GM18502 (cell line): Measurements from ENCODE around the gene RAD51B.

ENCODE experiments used
- ATAC-seq: cut with Tn5 transposase; IDR thresholded peaks from one replicate; pipeline ENCODE4 v1.9.1; 2021; ENCODE audit warnings: mild to moderate bottlenecking; ENCODE audit not compliant: unreplicated experiment, poor library complexity

RAD51B gene

DNA sequence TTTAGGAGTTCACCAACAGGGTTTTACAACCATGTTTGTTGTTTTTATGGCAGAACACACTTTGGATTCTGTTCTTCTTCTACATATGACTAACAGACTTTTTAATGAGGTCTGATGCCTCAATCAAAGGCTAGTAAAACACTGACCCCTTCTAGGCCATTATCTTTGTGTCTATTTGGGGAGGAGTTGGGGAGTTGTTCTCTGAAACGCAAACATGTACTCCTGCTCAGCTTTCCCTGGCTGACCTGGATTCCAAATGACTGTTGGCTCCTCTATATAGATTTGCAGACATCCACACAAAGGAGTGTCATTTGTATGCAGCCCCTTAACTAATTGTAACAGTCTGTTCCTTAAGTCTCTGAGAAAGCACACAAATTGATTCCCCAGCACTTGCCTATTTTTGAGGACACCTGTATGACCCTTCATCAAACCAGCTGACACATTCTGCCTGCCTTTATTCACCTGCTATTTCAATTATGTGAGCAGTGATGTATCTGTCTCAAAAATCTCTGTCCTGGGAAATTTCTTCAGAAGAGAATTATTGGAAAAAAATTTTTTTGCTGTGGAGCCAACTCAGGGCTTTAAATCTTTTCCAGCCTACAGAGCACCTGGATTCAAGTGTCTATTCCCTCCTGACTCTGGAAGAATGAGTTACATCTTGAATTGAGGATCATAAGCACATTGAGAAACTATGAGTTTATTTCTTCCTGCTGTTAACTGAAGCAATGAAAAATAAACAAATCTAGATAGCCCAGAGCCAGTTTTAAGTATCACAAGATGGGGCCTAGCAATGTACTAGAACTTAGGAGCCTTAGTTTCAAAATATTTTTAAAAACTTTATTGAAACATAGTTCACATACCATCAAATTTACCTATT is 417.2 kb downstream of the RAD51B start:
- ATAC-seq = no peak

GRCh38 chr14:68238551-68238950 is 419.0 kb downstream of the RAD51B start:
- no peak for ATAC-seq

- no peak for ATAC-seq
These were observed 419.4 kb downstream of the RAD51B start for GRCh38 chr14:68238976-68239375.

GRCh38 chr14:68239988-68240771 is 420.6 kb downstream of the RAD51B start:
- ATAC-seq = no peak

- ATAC-seq = no peak
These were observed 422.4 kb downstream of the RAD51B start for GRCh38 chr14:68241862-68242487.

DNA sequence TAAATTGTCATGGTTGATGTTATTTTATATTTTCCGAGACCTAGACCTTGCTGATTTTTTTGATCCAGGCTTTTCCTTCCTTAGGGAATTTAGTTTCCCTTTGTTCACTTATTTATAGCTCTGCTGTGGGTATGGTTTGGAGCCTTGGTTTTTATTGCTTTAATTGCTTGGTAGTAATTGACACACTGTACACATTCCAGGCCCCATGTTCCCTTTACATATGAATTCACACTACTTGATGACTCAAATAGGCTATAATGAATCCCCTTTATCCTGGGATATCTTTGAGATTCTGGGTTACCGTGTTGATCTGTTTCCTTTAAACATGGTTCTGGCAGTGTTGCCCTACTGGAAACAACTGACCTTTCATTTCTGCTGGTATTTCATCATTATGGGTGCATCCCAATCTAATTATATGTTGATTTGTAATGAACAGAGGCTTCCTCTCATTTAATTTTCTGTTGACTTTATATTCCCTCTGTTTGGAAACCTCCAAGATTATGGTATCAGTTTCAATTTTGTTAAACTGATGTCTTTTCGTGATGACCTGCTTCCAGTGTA is 424.0 kb downstream of the RAD51B start:
- ATAC-seq = no peak

DNA sequence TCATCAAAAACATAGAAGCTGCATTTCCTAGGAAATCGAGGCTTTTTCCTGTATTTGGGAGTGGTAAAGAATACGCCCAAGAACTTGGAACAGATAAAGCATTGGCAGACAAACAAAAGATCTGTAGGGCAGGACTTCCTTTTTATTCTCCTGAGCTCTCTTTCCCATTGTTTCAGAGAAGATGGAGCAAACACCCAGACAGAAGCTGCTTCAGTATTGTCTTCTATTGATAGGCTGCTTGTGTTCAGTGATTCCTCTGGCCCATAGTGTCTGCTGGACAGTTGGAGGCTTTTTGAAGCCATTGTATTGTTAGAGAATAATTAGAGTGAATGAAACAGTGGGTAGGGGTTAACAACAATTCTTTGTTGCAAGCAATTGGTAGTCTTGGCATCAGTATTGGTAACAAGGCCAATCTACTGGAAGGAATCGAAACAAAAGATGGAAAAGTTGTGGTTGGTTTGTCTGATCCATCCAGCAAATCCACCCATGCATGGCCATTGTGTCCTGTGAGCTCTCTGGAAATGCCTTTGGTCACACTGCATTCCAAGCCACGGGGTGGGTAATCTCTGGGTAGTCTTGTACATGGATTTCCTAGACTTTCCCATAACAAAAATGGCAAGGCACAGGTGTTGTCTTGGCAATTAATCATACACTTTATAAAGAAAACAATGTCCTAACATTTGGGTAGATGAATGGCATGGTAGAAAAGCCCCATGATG is 424.8 kb downstream of the RAD51B start:
- ATAC-seq = no peak

DNA sequence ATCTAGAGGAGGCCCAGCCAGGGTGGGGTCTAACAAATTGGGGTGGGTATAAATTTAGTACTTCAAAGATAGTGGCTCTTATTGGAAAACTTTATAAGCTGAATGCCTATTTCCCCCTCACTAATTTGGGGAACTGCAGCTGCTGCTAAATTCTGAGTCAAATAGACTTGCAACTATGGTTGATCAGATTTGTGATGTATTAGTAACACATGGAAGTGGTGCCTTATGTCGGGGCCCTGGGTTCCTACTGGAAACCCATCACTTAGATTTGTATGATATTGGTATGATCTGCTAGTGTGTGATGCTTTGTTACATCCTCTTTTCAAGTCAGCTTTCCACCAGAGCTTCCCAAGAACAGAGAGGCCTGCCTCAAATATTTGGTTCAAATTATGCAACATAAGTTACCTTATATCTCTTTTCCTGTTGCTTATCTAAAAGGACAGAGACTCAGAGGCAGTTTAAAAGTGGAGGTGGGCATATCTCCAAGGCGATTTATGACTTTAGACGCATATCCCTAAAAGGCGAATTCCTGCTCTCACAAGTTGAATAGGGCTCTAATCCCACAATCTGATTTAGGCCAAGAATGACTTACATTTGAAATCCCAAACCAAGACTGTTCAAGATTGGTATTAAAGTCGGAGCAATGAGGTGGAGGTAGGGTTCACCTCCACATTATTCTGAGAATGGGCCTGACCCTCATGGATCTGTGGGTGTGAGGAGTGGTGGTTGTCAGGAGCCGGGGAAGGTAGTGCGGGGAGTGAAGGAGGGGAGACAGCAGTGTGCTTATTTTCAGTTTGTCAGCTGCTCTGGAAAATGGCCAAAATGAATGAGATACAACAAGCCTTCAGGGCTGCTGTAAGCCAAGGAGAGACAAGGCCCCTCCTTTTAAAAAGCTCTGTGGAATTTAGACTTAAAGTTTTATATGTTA is 425.8 kb downstream of the RAD51B start:
- ATAC-seq = no peak

DNA sequence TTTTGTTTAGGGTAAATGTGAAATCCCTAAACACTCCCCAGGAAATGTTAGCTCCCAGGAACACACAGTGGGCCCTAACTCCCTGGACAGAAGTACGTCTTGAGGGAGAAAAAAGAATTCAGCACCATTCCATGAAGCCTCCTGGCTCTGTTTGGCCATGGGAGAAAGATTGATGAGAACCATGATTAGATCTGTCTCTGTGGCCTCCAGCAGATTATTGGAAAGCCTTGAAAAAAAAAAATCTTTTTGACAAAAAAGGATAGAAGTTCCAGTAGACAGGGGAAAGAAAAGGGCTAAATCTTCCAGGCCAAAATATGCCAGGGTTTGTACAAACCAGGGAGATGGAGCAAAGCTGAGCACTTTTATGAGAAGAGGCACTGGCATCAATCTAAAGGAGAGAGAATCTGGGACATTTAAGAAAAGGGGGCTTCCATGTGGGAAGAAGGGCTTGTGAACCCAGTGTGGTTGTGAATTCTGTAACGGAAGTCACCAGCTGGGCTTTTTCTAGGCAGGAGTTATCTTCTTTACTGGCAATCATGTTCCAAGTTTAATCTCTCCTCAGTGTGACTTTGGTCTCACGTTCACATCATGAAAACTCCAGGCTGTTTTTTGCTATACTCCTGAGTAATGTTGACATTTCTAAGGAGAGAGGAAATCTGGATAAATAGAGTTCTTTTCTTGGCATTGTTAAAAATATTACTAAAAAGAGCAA is 426.7 kb downstream of the RAD51B start:
- ATAC-seq = no peak

- no peak for ATAC-seq
These were observed 427.2 kb downstream of the RAD51B start for GRCh38 chr14:68246786-68247105.

DNA sequence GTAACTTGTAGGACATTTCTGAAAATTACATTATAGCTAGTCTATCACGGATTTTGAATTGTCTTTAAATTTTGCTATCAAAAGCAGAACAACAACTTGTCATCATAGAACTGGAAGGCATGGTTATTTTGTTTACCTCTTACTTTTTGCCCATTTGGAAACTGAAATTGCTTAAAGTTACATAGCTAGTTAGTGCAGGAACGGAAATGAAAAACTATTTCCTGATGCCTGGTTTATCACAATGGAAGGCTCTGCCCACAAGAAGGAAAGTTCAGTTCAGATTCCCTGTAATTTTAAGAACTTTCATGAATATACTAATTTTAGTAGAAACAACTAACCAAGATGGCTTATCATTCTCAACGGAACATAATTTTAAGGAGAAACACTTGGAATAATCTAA is 427.7 kb downstream of the RAD51B start:
- ATAC-seq = no peak

- no peak for ATAC-seq
These were observed 428.2 kb downstream of the RAD51B start for GRCh38 chr14:68247676-68248268.

DNA sequence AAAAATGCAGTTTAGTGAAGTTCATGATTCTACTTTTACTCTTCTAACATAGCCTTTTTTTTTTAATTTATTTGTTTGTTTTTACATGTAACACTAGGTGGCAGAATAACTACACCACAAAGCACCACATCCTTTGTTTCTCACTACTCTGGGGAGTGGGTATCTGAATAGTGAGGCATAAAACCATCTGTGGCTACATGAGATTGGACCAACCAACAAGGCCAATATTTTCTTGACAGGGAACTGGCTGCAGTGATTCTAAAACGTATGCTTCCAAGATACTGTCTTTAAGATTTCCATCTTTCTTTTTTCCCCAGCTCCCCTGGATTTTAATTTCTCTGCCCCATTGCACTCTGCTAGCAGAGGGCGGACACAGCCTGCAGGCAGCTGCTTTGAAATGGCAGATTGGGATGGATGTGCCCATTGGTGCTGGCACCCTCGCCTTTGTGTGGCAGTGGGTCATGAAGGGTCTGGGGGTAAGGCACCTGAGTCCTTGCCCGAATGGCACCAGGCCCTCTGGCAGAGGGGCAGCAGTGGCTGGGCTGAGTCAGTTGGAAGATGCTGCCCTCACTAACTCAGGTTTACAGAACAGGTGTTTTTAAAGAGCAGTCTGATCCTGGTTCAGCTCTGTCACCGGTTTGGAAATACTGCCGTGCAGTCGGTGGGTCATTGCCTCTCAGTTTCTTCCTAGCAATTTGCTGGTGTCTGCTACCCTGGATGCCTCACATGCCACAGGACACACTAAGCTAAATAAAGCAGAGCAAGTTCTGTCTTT is 429.1 kb downstream of the RAD51B start:
- no peak for ATAC-seq

DNA sequence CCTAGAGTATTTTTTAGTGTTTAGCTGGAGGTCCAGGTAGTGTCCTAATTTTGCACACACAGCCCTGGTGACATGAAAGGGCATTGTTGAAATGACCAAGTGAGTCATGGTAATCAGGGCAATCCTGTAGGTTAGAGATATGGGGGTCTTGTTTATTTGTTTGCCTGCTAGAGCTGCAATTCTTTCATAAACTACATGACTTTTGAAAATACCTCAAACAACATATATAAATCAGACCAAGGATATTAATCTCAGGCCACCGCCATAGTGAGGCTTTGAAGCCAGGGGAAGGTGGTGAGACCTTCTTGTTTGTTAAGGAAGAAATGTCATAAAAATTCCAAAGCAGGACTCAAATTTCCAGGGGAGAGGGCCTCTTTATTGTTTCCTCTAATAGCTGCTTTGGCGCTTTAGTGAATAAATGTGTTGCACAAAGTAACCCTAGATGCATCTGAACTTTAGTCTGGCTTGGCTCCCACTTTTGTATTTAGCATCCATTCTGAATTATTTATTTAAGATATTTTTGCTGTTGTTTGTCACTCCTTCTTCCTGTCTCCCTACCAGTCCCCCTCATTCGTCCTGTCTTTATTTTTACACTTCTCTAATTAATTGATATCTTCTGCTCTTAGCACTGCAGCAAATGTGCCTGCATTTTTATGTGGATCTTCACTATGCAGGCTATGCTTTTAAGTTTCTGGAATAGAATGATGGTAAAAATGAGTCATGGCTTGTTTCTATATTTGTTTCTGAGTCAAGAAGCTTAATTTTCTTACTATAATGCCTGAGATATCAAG is 430.3 kb downstream of the RAD51B start:
- ATAC-seq = no peak

DNA sequence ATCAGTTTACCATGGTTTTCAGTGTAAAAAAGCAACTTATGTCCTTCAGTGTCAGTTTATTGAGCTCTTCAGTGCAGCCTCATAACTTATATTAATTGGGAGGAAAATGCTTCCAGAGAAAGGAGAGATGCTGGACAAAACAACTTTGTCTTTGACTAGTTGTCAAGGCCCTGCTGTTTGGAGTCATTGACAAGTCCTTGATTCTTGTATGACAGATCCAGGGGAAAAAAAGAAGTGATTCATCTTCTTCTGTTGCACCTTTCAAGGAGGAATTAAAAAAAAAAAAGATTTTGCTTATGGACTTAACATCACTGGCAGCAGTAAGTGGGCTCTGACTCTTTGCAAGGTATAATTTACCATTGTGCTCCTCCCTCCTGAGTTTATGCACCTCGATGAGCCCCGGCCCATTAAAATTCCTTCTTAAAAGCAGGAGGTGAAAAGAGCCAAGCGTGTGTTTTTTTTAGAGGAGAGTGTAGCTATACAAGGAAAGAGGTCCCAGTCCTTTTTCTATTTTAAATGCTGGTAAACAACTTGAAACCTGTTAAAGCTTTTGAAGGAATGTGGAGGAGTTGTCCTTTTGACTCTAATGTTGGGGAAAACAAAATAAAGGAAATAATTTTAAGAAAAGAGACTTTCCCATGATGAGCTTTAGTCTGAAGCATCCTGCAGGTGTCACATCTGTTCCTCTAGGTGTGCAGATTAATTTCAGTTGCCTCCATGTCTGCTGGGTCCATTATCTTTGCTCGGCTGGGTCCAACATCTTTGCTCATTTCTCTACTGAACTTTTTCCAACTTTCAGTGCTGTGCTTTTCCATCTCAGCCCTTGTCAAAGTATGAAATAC is 431.6 kb downstream of the RAD51B start:
- ATAC-seq = no peak

- ATAC-seq = no peak
These were observed 432.2 kb downstream of the RAD51B start for GRCh38 chr14:68251769-68252100.
